Liver (tissue), 9 donors: ENCODE data around the gene DNAI2. TPM values are rescaled to one million over a fixed set of nuclear protein-coding genes. Genes with fewer than 3 reads are reported as not detected.

Source experiments
- DNase-seq: peaks from one replicate; pipeline ENCODE4 v3.0.0-alpha.2; 2017; ENCODE audit warnings: low spot score
- H3K27ac ChIP-seq, 2 donors: one replicate each; pipeline ENCODE4 v1.7.0; 2013; ENCODE audit warnings: inconsistent platforms in 2 of 2, low read length in 2 of 2, control low read depth in 1 of 2, low read depth in 1 of 2, mild to moderate bottlenecking in 1 of 2
- H3K27me3 ChIP-seq, 4 donors: one replicate each; pipeline versions ENCODE4 v1.6.1 to v1.7.0; 2013; ENCODE audit warnings: low read length in 3 of 4, inconsistent platforms in 1 of 4, mild to moderate bottlenecking in 1 of 4, moderate library complexity in 1 of 4; ENCODE audit not compliant: control insufficient read depth in 4 of 4, insufficient read depth in 4 of 4
- H3K36me3 ChIP-seq, 4 donors: one replicate each; pipeline versions ENCODE4 v1.6.1 to v1.7.0; 2013; ENCODE audit warnings: low read length in 3 of 4, mild to moderate bottlenecking in 3 of 4, low read depth in 1 of 4, moderate library complexity in 1 of 4; ENCODE audit not compliant: control insufficient read depth in 4 of 4, insufficient read depth in 3 of 4
- H3K4me1 ChIP-seq, 4 donors: one replicate each; pipeline versions ENCODE4 v1.6.1 to v1.7.0; 2013; ENCODE audit warnings: low read length in 3 of 4, mild to moderate bottlenecking in 3 of 4, moderate library complexity in 1 of 4; ENCODE audit not compliant: control insufficient read depth in 4 of 4, insufficient read depth in 4 of 4
- H3K4me3 ChIP-seq, 3 donors: one replicate each; pipeline versions ENCODE4 v1.6.1 to v1.7.0; 2013; ENCODE audit warnings: low read length in 3 of 3, control low read depth in 1 of 3, low read depth in 1 of 3, mild to moderate bottlenecking in 1 of 3
- H3K9ac ChIP-seq, 2 donors: one replicate each; pipeline ENCODE4 v1.7.0; 2013; ENCODE audit warnings: low read length in 2 of 2, mild to moderate bottlenecking in 2 of 2, moderate library complexity in 2 of 2, control low read depth in 1 of 2, low read depth in 1 of 2
- H3K9me3 ChIP-seq, 4 donors: one replicate each; pipeline versions ENCODE4 v1.6.1 to v1.7.0; 2013; ENCODE audit warnings: low read length in 3 of 4; ENCODE audit not compliant: control insufficient read depth in 4 of 4
- ATF3 ChIP-seq: IDR thresholded peaks from 2 replicates; pipeline ENCODE4 v1.6.1; 2016; ENCODE audit warnings: antibody characterized with exemption
- CTCF ChIP-seq: fragments of 150-350 bp; IDR thresholded peaks from 2 replicates; pipeline ENCODE4 v1.5.1; 2017; ENCODE audit warnings: improper control_type of control experiment, low read depth, low read length; ENCODE audit not compliant: missing input control
- FOXA1 ChIP-seq: IDR thresholded peaks from 2 replicates; pipeline ENCODE4 v1.6.1; 2016; ENCODE audit warnings: antibody characterized with exemption
- FOXA2 ChIP-seq: IDR thresholded peaks from 2 replicates; pipeline ENCODE4 v1.6.1; 2016; ENCODE audit warnings: antibody characterized with exemption
- GABPA ChIP-seq, 2 donors: IDR thresholded peaks in 1 of 2; conservative IDR thresholded peaks in 1 of 2; 2 replicates each; pipeline ENCODE4 v1.6.1; 2016; ENCODE audit warnings: antibody characterized with exemption in 2 of 2, mild to moderate bottlenecking in 1 of 2, moderate library complexity in 1 of 2
- HNF4G ChIP-seq: IDR thresholded peaks from 2 replicates; pipeline ENCODE4 v1.6.1; 2016; ENCODE audit warnings: antibody characterized with exemption
- JUND ChIP-seq, 2 donors: IDR thresholded peaks; 2 replicates each; pipeline ENCODE4 v1.6.1; 2016; ENCODE audit warnings: antibody characterized with exemption in 2 of 2
- MAX ChIP-seq: IDR thresholded peaks from 2 replicates; pipeline ENCODE4 v1.6.1; 2016; ENCODE audit warnings: antibody characterized with exemption
- NR2F2 ChIP-seq: IDR thresholded peaks from 2 replicates; pipeline ENCODE4 v1.6.1; 2016; ENCODE audit warnings: antibody characterized with exemption
- RAD21 ChIP-seq, 2 donors: IDR thresholded peaks; 2 replicates each; pipeline ENCODE4 v1.6.1; 2016; ENCODE audit warnings: antibody characterized with exemption in 2 of 2, mild to moderate bottlenecking in 2 of 2
- RXRA ChIP-seq, 2 donors: IDR thresholded peaks; 2 replicates each; pipeline ENCODE4 v1.6.1; 2017 to 2018; ENCODE audit warnings: antibody characterized with exemption in 2 of 2, mild to moderate bottlenecking in 1 of 2
- SP1 ChIP-seq: IDR thresholded peaks from 2 replicates; pipeline ENCODE4 v1.6.1; 2018; ENCODE audit warnings: antibody characterized with exemption, mild to moderate bottlenecking
- TAF1 ChIP-seq: conservative IDR thresholded peaks from 2 replicates; pipeline ENCODE4 v1.6.1; 2016; ENCODE audit warnings: antibody characterized with exemption, mild to moderate bottlenecking
- YY1 ChIP-seq: IDR thresholded peaks from 2 replicates; pipeline ENCODE4 v1.6.1; 2016; ENCODE audit warnings: antibody characterized with exemption, mild to moderate bottlenecking
- WGBS: extraction: QIAGEN DNeasy Blood & Tissue Kit; methylation state at CpG from one replicate; pipeline ENCODE4 v1.1.7; 2013; 5-methylcytosine and 5-hydroxymethylcytosine counted together
- polyA plus RNA-seq, 2 donors: library from polyadenylated mRNA; stranded (reverse) in 1 of 2; unstranded in 1 of 2; fragments of 200-250 nt in 1 of 2; fragments of >200 nt in 1 of 2; fragmentation: Nextera tagmentation in 1 of 2; extraction: Ambion mirVana in 1 of 2; gene quantifications; one replicate each; pipeline versions ENCODE4 v1.2.1 to v1.2.3, GENCODE V29; 2013 to 2015
- total RNA-seq, 2 donors: library from RNA; depleted of rRNA; stranded (reverse); fragments of >200 nt; gene quantifications; one replicate each; pipeline ENCODE4 v1.2.3, GENCODE V29; 2014
- donor health status: healthy.
- donor health status: healthy.
- donor health status: healthy.
- donor health status: healthy.
- donor health status: healthy.

Gene DNAI2
- total and polyA plus RNA-seq, 4 donors: not detected

GRCh38 chr17:74332763-74333283 lies 58.8 kb downstream of the DNAI2 start (continued):
- no peak for TF ChIP-seq TAF1

GRCh38 chr17:74334393-74335039 lies 60.5 kb downstream of the DNAI2 start:
- DNase-seq: no peak
- Histone ChIP-seq H3K36me3 (no peaks in the 10 kb centered on the region), H3K9me3 (no peaks in the 10 kb centered on the region), H3K27me3 (no peaks in the 10 kb centered on the region), H3K27ac (no peak overlapping the region), H3K4me3 (no peak overlapping the region), H3K9ac (no peak overlapping the region), H3K4me1 (no peaks in the 10 kb centered on the region)
- no peak for TF ChIP-seq RAD21 (IDR thresholded peaks at IDR 0.05)
- TF ChIP-seq SP1: no peak
- TF ChIP-seq RXRA (IDR thresholded peaks at IDR 0.05): no peak
- TF ChIP-seq FOXA2: no peak
- TF ChIP-seq HNF4G: no peak
- TF ChIP-seq CTCF: no peak
- TF ChIP-seq MAX: no peak
- no peak for TF ChIP-seq GABPA (IDR thresholded peaks at IDR 0.05 in 1 of 2, conservative IDR thresholded peaks at IDR 0.05 in 1 of 2)
- no peak for TF ChIP-seq NR2F2
- TF ChIP-seq YY1: no peak
- TF ChIP-seq TAF1: no peak
- TF ChIP-seq FOXA1: no peak
- 84% methylated on average over 2 of the region's 2 CpGs for WGBS

GRCh38 chr17:74335529-74336062 lies 61.6 kb downstream of the DNAI2 start:
- Histone ChIP-seq H3K36me3 (no peaks in the 10 kb centered on the region), H3K27me3 (no peaks in the 10 kb centered on the region), H3K27ac (no peak overlapping the region), H3K4me3 (no peak overlapping the region), H3K9me3 (no peaks in the 10 kb centered on the region), H3K4me1 (no peaks in the 10 kb centered on the region), H3K9ac (no peak overlapping the region)
- TF ChIP-seq JUND (IDR thresholded peaks at IDR 0.05) (no peak), FOXA1 (no peak), CTCF (no peak), YY1 (no peak), GABPA (IDR thresholded peaks at IDR 0.05 in 1 of 2, conservative IDR thresholded peaks at IDR 0.05 in 1 of 2) (no peak), HNF4G (no peak), ATF3 (no peak)
- 80% methylated on average over 5 of the region's 5 CpGs for WGBS
- DNase-seq: no peak
